HCT116 (cell line): ENCODE measurements around the gene EIF5AL1. TPM values are rescaled to one million over a fixed set of nuclear protein-coding genes. Genes with fewer than 3 reads are reported as not detected.
"Not testable (repeated sequence)": the region's sequence is repeated elsewhere in the genome, so short reads cannot be mapped to it uniquely, and the experiment has no call there.

Experiments used
- ATAC-seq: fragments of 200-7000 bp; cut with Tn5 transposase; 2 replicates; pipeline ENCODE4 v1.9.1; 2020; ENCODE audit warnings: mild to moderate bottlenecking, moderate library complexity
- BruUV-seq: library from RNA; stranded (reverse); fragments of 400-500 nt; replicated peaks from 2 replicates; lab custom pipeline; 2021; lab: Mats Ljungman, UMichigan
- CTCF ChIA-PET: fragments of 300-600 bp; sonication (Branson Sonifier 250); formaldehyde crosslinking; loops from one replicate; lab custom pipeline; 2021; ENCODE audit warnings: antibody characterized with exemption; lab: Charles Lee
- POLR2A ChIA-PET: fragments of 300-600, 350-600 bp; sonication (Branson Sonifier 250); formaldehyde crosslinking; loops from one replicate; lab custom pipeline; 2021; ENCODE audit warnings: antibody characterized with exemption; lab: Charles Lee
- RAD21 ChIA-PET, 2 experiments: fragments of 300-600 bp; sonication (Branson Sonifier 250); formaldehyde crosslinking; loops; one replicate each; lab custom pipeline; 2023; ENCODE audit warnings: low total read pairs in 2 of 2; ENCODE audit not compliant: uncharacterized antibody in 2 of 2, unreplicated experiment in 2 of 2, low non-redundant PET in 1 of 2; lab: Charles Lee
- DNase-seq: peaks from one replicate; pipeline ENCODE4 v3.0.0-alpha.2; 2010; ENCODE audit warnings: low read depth, low spot score
- H2AFZ ChIP-seq: fragments of 200-600 bp; shearing (Covaris generic), sonication (generic); 2 replicates; pipeline ENCODE4 v1.6.1; 2017; ENCODE audit warnings: low read depth, mixed run types, mixed read lengths, antibody characterized with exemption, low read length; ENCODE audit not compliant: poor library complexity, severe bottlenecking
- H3K27ac ChIP-seq: 2 replicates; pipeline ENCODE4 v1.5.1; 2012; ENCODE audit warnings: low read depth, low read length
- H3K27me3 ChIP-seq: fragments of 200-600 bp; sonication (generic); 2 replicates; pipeline ENCODE4 v1.6.1; 2016; ENCODE audit warnings: mixed run types, low read length, mixed read lengths; ENCODE audit not compliant: insufficient read depth
- H3K36me3 ChIP-seq, 2 experiments: fragments of 200-500 bp in 1 of 2; fragments of 200-600 bp in 1 of 2; sonication (Bioruptor generic) in 1 of 2; sonication (generic) in 1 of 2; 2 replicates each; pipeline versions ENCODE4 v1.5.1 to v1.6.1; 2014 to 2016; ENCODE audit warnings: low read length in 2 of 2, inconsistent platforms in 1 of 2, mixed read lengths in 1 of 2, mixed run types in 1 of 2; ENCODE audit not compliant: insufficient read depth in 2 of 2, control insufficient read depth in 1 of 2
- H3K4me1 ChIP-seq, 2 experiments: fragments of 200-600 bp in 1 of 2; sonication (generic) in 1 of 2; 2 replicates each; pipeline versions ENCODE4 v1.5.1 to v1.6.1; 2012 to 2017; ENCODE audit warnings: low read length in 2 of 2, inconsistent platforms in 1 of 2, mild to moderate bottlenecking in 1 of 2, mixed read lengths in 1 of 2, mixed run types in 1 of 2, moderate library complexity in 1 of 2; ENCODE audit not compliant: insufficient read depth in 2 of 2, control insufficient read depth in 1 of 2
- H3K4me2 ChIP-seq: fragments of 200-600 bp; sonication (generic); 2 replicates; pipeline ENCODE4 v1.6.1; 2017; ENCODE audit warnings: mixed run types, low read length, mixed read lengths
- H3K4me3 ChIP-seq, 2 experiments: fragments of 200-600 bp in 1 of 2; sonication (generic) in 1 of 2; replicated peaks in 1 of 2; 2 replicates each; pipeline ENCODE4 v1.5.1; 2011 to 2016; ENCODE audit warnings: low read length in 2 of 2, control low read depth in 1 of 2, low read depth in 1 of 2, mild to moderate bottlenecking in 1 of 2, mixed read lengths in 1 of 2, mixed run types in 1 of 2
- H3K79me2 ChIP-seq: fragments of 200-600 bp; sonication (generic); 2 replicates; pipeline ENCODE4 v1.6.1; 2017; ENCODE audit warnings: mild to moderate bottlenecking, mixed run types, low read length, moderate library complexity, mixed read lengths; ENCODE audit not compliant: insufficient read depth
- H3K9ac ChIP-seq: fragments of 200-600 bp; sonication (generic); 2 replicates; pipeline ENCODE4 v1.6.1; 2016; ENCODE audit warnings: low read length, mixed read lengths
- H3K9me2 ChIP-seq: fragments of 200-600 bp; sonication (generic), shearing (Covaris generic); 2 replicates; pipeline ENCODE4 v1.6.1; 2017; ENCODE audit warnings: mixed run types, mild to moderate bottlenecking, moderate library complexity; ENCODE audit not compliant: insufficient read depth
- H3K9me3 ChIP-seq, 2 experiments: fragments of 200-500 bp in 1 of 2; fragments of 200-600 bp in 1 of 2; sonication (Bioruptor generic) in 1 of 2; sonication (generic) in 1 of 2; 2 replicates each; pipeline ENCODE4 v1.6.1; 2014 to 2017; ENCODE audit warnings: low read length in 2 of 2, mixed read lengths in 2 of 2, inconsistent platforms in 1 of 2, low read depth in 1 of 2, mild to moderate bottlenecking in 1 of 2, mixed run types in 1 of 2, moderate library complexity in 1 of 2; ENCODE audit not compliant: control insufficient read depth in 1 of 2, insufficient read depth in 1 of 2
- H4K20me1 ChIP-seq: fragments of 200-600 bp; sonication (generic), shearing (Covaris generic); 2 replicates; pipeline ENCODE4 v1.6.1; 2017; ENCODE audit warnings: mixed run types, mild to moderate bottlenecking, moderate library complexity; ENCODE audit not compliant: insufficient read depth
- CBX3 ChIP-seq: IDR thresholded peaks from 2 replicates; pipeline ENCODE4 v1.6.1; 2012; ENCODE audit warnings: low read depth
- CTCF ChIP-seq, 3 experiments: fragments of 200-600 bp in 1 of 3; sonication (generic) in 1 of 3; IDR thresholded peaks in 2 of 3; conservative IDR thresholded peaks in 1 of 3; 2 replicates each; pipeline ENCODE4 v1.5.1; 2012 to 2017; ENCODE audit warnings: low read depth in 2 of 3, low read length in 2 of 3, antibody characterized with exemption in 1 of 3, borderline replicate concordance in 1 of 3, control low read depth in 1 of 3, mild to moderate bottlenecking in 1 of 3, mixed read lengths in 1 of 3, mixed run types in 1 of 3, moderate library complexity in 1 of 3; ENCODE audit not compliant: insufficient read depth in 1 of 3
- EGR1 ChIP-seq: IDR thresholded peaks from 2 replicates; pipeline ENCODE4 v1.6.1; 2012; ENCODE audit warnings: low read depth
- SP1 ChIP-seq: IDR thresholded peaks from 2 replicates; pipeline ENCODE4 v1.6.1; 2012; ENCODE audit warnings: low read depth
- intact Hi-C: fragments of 100-400 bp; cut with micrococcal nuclease; formaldehyde crosslinking; loops from 2 replicates; pipeline ENCODE4 v1.10.0; 2022
- total RNA-seq: library from RNA; stranded (reverse); gene quantifications from one replicate; pipeline ENCODE4 v1.2.1, GENCODE V29; 2021; ENCODE audit not compliant: unreplicated experiment

Gene EIF5AL1
- total RNA-seq, 1 experiment from 2014 or later, result 5.6 TPM

- H3K36me3 ChIP-seq, DNase-seq, H3K4me1 ChIP-seq, H3K4me3 ChIP-seq, intact Hi-C loops, BruUV-seq, H3K9me3 ChIP-seq, POLR2A ChIA-PET, CTCF ChIA-PET, H4K20me1 ChIP-seq, H3K27ac ChIP-seq, H3K9ac ChIP-seq, H3K9me2 ChIP-seq, H3K79me2 ChIP-seq, H2AFZ ChIP-seq, ATAC-seq, H3K4me2 ChIP-seq, RAD21 ChIA-PET: not testable (repeated sequence)
- peaks cover 25% of the 10 kb centered on the region; the same call in 1 of the 2 replicates for H3K27me3 ChIP-seq
Measured at GRCh38 chr10:79505328-79505727, 7.0 kb upstream of the EIF5AL1 start.

GRCh38 chr10:79505829-79506228, 6.5 kb upstream of the EIF5AL1 start:
- Histone ChIP-seq H3K4me2 (no peak overlapping the region), H3K36me3 (no peaks in the 10 kb centered on the region), H3K4me1 (no peaks in the 10 kb centered on the region; a peak in 1 of 4 replicates), H2AFZ (no peak overlapping the region), H3K4me3 (no peak overlapping the region), H4K20me1 (no peaks in the 10 kb centered on the region), H3K79me2 (no peaks in the 10 kb centered on the region), H3K9me2 (no peaks in the 10 kb centered on the region), H3K27ac (no peak overlapping the region), H3K27me3 (peaks cover 25% of the 10 kb centered on the region; the same call in 1 of the 2 replicates), H3K9ac (no peak overlapping the region), H3K9me3 (no peaks in the 10 kb centered on the region)
- ATAC-seq, result no peak
- RAD21 ChIA-PET, result no interaction called here
- intact Hi-C loops, result no loop called here
- no TSS peak for BruUV-seq
- DNase-seq, result no peak
- POLR2A ChIA-PET, result no interaction called here
- CTCF ChIA-PET, result no interaction called here
- TF ChIP-seq CTCF (IDR thresholded peaks at IDR 0.05 in 2 of 3, conservative IDR thresholded peaks at IDR 0.05 in 1 of 3; ENCODE audit: borderline replicate concordance in 1 of 3, insufficient read depth in 1 of 3, low read depth in 2 of 3, low read length in 2 of 3), result no peak
- TF ChIP-seq EGR1, result no peak
- no peak for TF ChIP-seq CBX3
- no peak for TF ChIP-seq SP1
